HEK293 (cell line): ENCODE data around the gene NMNAT2.
A peak's percentile ranks its signal among the peaks of the same experiment; 100 is the strongest.

ENCODE experiments used
- HOXC10 ChIP-seq: sonication (generic); formaldehyde crosslinking; IDR thresholded peaks from 2 replicates; pipeline ENCODE4 v1.8.1; 2023; ENCODE audit warnings: mild to moderate bottlenecking, missing genetic modification reagents
- HOXD13 ChIP-seq: sonication (generic); formaldehyde crosslinking; IDR thresholded peaks from 2 replicates; pipeline ENCODE4 v1.8.0; 2022; ENCODE audit warnings: missing genetic modification reagents, borderline replicate concordance
- IKZF3 ChIP-seq: fragments of 450-650 bp; IDR thresholded peaks from 2 replicates; pipeline ENCODE4 v1.5.0; 2018; ENCODE audit warnings: missing biosample characterization, mild to moderate bottlenecking, missing genetic modification characterization, moderate library complexity
- KLF7 ChIP-seq: fragments of 450-650 bp; formaldehyde crosslinking; IDR thresholded peaks from 2 replicates; pipeline ENCODE4 v1.5.1; 2016; ENCODE audit warnings: missing biosample characterization, missing genetic modification characterization, borderline replicate concordance
- KLF8 ChIP-seq: fragments of 450-650 bp; formaldehyde crosslinking; IDR thresholded peaks from 2 replicates; pipeline ENCODE4 v1.5.1; 2016; ENCODE audit warnings: missing biosample characterization, missing genetic modification characterization
- OVOL3 ChIP-seq: fragments of 450-650 bp; formaldehyde crosslinking; IDR thresholded peaks from 2 replicates; pipeline ENCODE4 v1.5.1; 2016; ENCODE audit warnings: missing biosample characterization, missing genetic modification characterization
- SCRT1 ChIP-seq: fragments of 450-650 bp; formaldehyde crosslinking; IDR thresholded peaks from 2 replicates; pipeline ENCODE4 v1.5.1; 2016; ENCODE audit warnings: missing biosample characterization, missing genetic modification characterization, borderline replicate concordance
- SCRT2 ChIP-seq: fragments of 450-650 bp; formaldehyde crosslinking; IDR thresholded peaks from 2 replicates; pipeline ENCODE4 v1.5.1; 2016; ENCODE audit warnings: missing biosample characterization, missing genetic modification characterization
- WT1 ChIP-seq: fragments of 450-650 bp; formaldehyde crosslinking; IDR thresholded peaks from 2 replicates; pipeline ENCODE4 v1.5.1; 2016; ENCODE audit warnings: missing biosample characterization, missing genetic modification characterization
- ZBTB1 ChIP-seq: fragments of 450-650 bp; formaldehyde crosslinking; IDR thresholded peaks from 2 replicates; pipeline ENCODE4 v1.5.1; 2016; ENCODE audit warnings: missing biosample characterization, missing genetic modification characterization
- ZBTB48 ChIP-seq: fragments of 450-650 bp; formaldehyde crosslinking; IDR thresholded peaks from 2 replicates; pipeline ENCODE4 v1.5.1; 2016; ENCODE audit warnings: missing biosample characterization, missing genetic modification characterization
- ZFP41 ChIP-seq: fragments of 450-650 bp; formaldehyde crosslinking; IDR thresholded peaks from 2 replicates; pipeline ENCODE4 v1.5.1; 2016; ENCODE audit warnings: missing biosample characterization, missing genetic modification characterization, borderline replicate concordance
- ZNF114 ChIP-seq: fragments of 450-650 bp; formaldehyde crosslinking; IDR thresholded peaks from 2 replicates; pipeline ENCODE4 v1.5.0; 2017; ENCODE audit warnings: missing biosample characterization, missing genetic modification characterization
- ZNF19 ChIP-seq: fragments of 450-650 bp; formaldehyde crosslinking; IDR thresholded peaks from 2 replicates; pipeline ENCODE4; 2016; ENCODE audit warnings: missing biosample characterization, missing genetic modification characterization, low read depth
- ZNF214 ChIP-seq: fragments of 450-650 bp; formaldehyde crosslinking; IDR thresholded peaks from 2 replicates; pipeline ENCODE4 v1.5.1; 2017; ENCODE audit warnings: missing biosample characterization, mild to moderate bottlenecking, missing genetic modification characterization, borderline replicate concordance
- ZNF223 ChIP-seq: fragments of 450-650 bp; formaldehyde crosslinking; IDR thresholded peaks from 2 replicates; pipeline ENCODE4 v1.5.1; 2016; ENCODE audit warnings: missing biosample characterization, missing genetic modification characterization
- ZNF239 ChIP-seq: fragments of 450-650 bp; formaldehyde crosslinking; IDR thresholded peaks from 2 replicates; pipeline ENCODE4 v1.5.1; 2016; ENCODE audit warnings: missing biosample characterization, missing genetic modification characterization
- ZNF394 ChIP-seq: fragments of 450-650 bp; formaldehyde crosslinking; IDR thresholded peaks from 2 replicates; pipeline ENCODE4 v1.5.1; 2016; ENCODE audit warnings: missing biosample characterization, missing genetic modification characterization, mild to moderate bottlenecking, moderate library complexity, borderline replicate concordance
- ZNF510 ChIP-seq: fragments of 450-650 bp; formaldehyde crosslinking; IDR thresholded peaks from 2 replicates; pipeline ENCODE4 v1.5.1; 2018; ENCODE audit warnings: mild to moderate bottlenecking, missing genetic modification characterization, missing biosample characterization; ENCODE audit not compliant: insufficient replicate concordance
- ZNF514 ChIP-seq: fragments of 450-650 bp; formaldehyde crosslinking; IDR thresholded peaks from 2 replicates; pipeline ENCODE4 v1.5.1; 2016; ENCODE audit warnings: missing biosample characterization, missing genetic modification characterization
- ZNF529 ChIP-seq: fragments of 450-650 bp; formaldehyde crosslinking; IDR thresholded peaks from 2 replicates; pipeline ENCODE4 v1.5.1; 2017; ENCODE audit warnings: missing genetic modification characterization, missing biosample characterization; ENCODE audit not compliant: insufficient replicate concordance
- ZNF555 ChIP-seq: fragments of 450-650 bp; formaldehyde crosslinking; conservative IDR thresholded peaks from 2 replicates; pipeline ENCODE4 v1.5.1; 2017; ENCODE audit warnings: missing biosample characterization, mild to moderate bottlenecking, missing genetic modification characterization, inconsistent platforms
- ZNF561 ChIP-seq: fragments of 450-650 bp; IDR thresholded peaks from 2 replicates; pipeline ENCODE4 v1.5.1; 2018; ENCODE audit warnings: missing biosample characterization, missing genetic modification characterization, borderline replicate concordance
- ZNF571 ChIP-seq: fragments of 450-650 bp; formaldehyde crosslinking; IDR thresholded peaks from 2 replicates; pipeline ENCODE4 v1.5.0; 2017; ENCODE audit warnings: missing biosample characterization, missing genetic modification characterization
- ZNF600 ChIP-seq: fragments of 450-650 bp; formaldehyde crosslinking; IDR thresholded peaks from 2 replicates; pipeline ENCODE4 v1.5.1; 2016; ENCODE audit warnings: missing biosample characterization, missing genetic modification characterization
- ZNF624 ChIP-seq: fragments of 450-650 bp; formaldehyde crosslinking; IDR thresholded peaks from 2 replicates; pipeline ENCODE4 v1.5.1; 2017; ENCODE audit warnings: missing biosample characterization, missing genetic modification characterization
- ZNF626 ChIP-seq: fragments of 450-650 bp; sonication (Bioruptor Pico); formaldehyde crosslinking; IDR thresholded peaks from 2 replicates; pipeline ENCODE4 v1.5.1; 2018; ENCODE audit warnings: missing biosample characterization, missing genetic modification characterization, inconsistent platforms
- ZNF629 ChIP-seq: fragments of 450-650 bp; formaldehyde crosslinking; IDR thresholded peaks from 2 replicates; pipeline ENCODE4 v1.5.1; 2017; ENCODE audit warnings: missing biosample characterization, missing genetic modification characterization
- ZNF654 ChIP-seq: fragments of 450-650 bp; formaldehyde crosslinking; IDR thresholded peaks from 2 replicates; pipeline ENCODE4 v1.5.1; 2016; ENCODE audit warnings: low read depth, missing biosample characterization, missing genetic modification characterization
- ZNF660 ChIP-seq: fragments of 450-650 bp; IDR thresholded peaks from 2 replicates; pipeline ENCODE4 v1.5.1; 2018; ENCODE audit warnings: missing biosample characterization, mild to moderate bottlenecking, missing genetic modification characterization
- ZNF701 ChIP-seq: fragments of 450-650 bp; formaldehyde crosslinking; IDR thresholded peaks from 2 replicates; pipeline ENCODE4 v1.5.1; 2016; ENCODE audit warnings: missing biosample characterization, missing genetic modification characterization
- ZNF76 ChIP-seq: fragments of 450-650 bp; formaldehyde crosslinking; IDR thresholded peaks from 2 replicates; pipeline ENCODE4; 2016; ENCODE audit warnings: low read depth, missing biosample characterization, missing genetic modification characterization, borderline replicate concordance
- ZSCAN16 ChIP-seq: fragments of 450-650 bp; formaldehyde crosslinking; IDR thresholded peaks from 2 replicates; pipeline ENCODE4 v1.5.1; 2016; ENCODE audit warnings: missing biosample characterization, missing genetic modification characterization
- ZSCAN23 ChIP-seq: fragments of 450-650 bp; formaldehyde crosslinking; IDR thresholded peaks from 2 replicates; pipeline ENCODE4 v1.5.1; 2016; ENCODE audit warnings: missing biosample characterization, missing genetic modification characterization
- ZXDB ChIP-seq: fragments of 450-650 bp; formaldehyde crosslinking; IDR thresholded peaks from 2 replicates; pipeline ENCODE4 v1.5.1; 2016; ENCODE audit warnings: missing biosample characterization, missing genetic modification characterization
- TF ChIP-seq, protein P1 (sequence below): fragments of 450-650 bp; formaldehyde crosslinking; IDR thresholded peaks from 2 replicates; pipeline ENCODE4 v1.5.1; 2017; ENCODE audit warnings: missing biosample characterization, missing genetic modification characterization
- TF ChIP-seq, protein P2 (sequence below): fragments of 450-650 bp; formaldehyde crosslinking; IDR thresholded peaks from 2 replicates; pipeline ENCODE4 v1.5.1; 2016; ENCODE audit warnings: missing biosample characterization, missing genetic modification characterization
- TF ChIP-seq, protein P3 (sequence below): fragments of 450-650 bp; formaldehyde crosslinking; IDR thresholded peaks from 2 replicates; pipeline ENCODE4 v1.5.1; 2016; ENCODE audit warnings: missing biosample characterization, missing genetic modification characterization

Gene NMNAT2

DNA sequence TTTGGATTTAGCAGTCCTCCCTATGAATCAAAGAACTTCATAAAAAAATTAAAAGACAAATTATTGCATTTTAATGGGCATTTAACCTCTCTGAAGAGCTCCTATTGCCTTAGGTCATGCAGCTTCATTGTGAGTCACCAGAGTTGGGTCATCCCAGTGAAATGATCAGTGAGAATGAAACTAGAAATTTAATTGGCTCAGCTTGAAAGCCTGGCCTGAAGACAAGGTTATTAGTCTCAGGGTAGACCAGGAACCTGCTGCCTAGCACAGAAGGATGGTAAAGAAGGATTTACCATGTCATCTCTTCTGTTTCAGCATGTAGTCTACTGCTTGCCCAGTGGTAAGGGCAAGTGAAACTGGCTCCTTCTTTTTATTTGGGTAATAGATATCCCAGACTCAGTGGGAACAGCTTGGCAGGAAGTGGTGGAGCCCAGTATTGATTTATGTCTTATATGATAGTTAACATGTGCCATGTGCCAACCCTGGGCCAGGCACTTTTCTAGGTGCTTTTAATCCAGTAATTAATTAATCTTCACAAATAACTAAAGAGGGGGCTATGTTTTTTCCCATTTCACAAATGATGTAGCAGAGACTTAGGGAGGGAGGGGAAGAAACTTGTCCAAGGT is 208.5 kb downstream of the NMNAT2 start (continued):
- no peak for TF ChIP-seq ZNF214 (tag by site-specific recombination)
- no peak for TF ChIP-seq ZNF561
- TF ChIP-seq ZNF514 (tag by site-specific recombination) = no peak
- no peak for TF ChIP-seq SCRT1 (tag by site-specific recombination)
- no peak for TF ChIP-seq ZNF114 (tag by site-specific recombination)
- TF ChIP-seq ZNF654 = no peak
- no peak for TF ChIP-seq ZNF626 (tag by site-specific recombination)
- TF ChIP-seq ZBTB48 (tag by site-specific recombination) = 0 out of 2 replicates have a peak, but pooled peaks have one; percentile 9
- no peak for TF ChIP-seq SCRT2 (tag by site-specific recombination)
- TF ChIP-seq ZSCAN23 = no peak
- no peak for TF ChIP-seq OVOL3 (tag by site-specific recombination)
- no peak for TF ChIP-seq ZNF701 (tag by site-specific recombination)
- TF ChIP-seq ZBTB1 (tag by site-specific recombination) = no peak
- TF ChIP-seq ZNF19 (tag by site-specific recombination) = no peak
- TF ChIP-seq ZNF239 = no peak
- no peak for TF ChIP-seq ZNF555 (tag by site-specific recombination)
- TF ChIP-seq KLF8 = 0 out of 2 replicates have a peak, but pooled peaks have one; percentile 38
- peak; percentile 82; the same call in 1 of the 2 replicates for TF ChIP-seq ZNF660 (tag by site-specific recombination)
- no peak for TF ChIP-seq ZNF394 (tag by site-specific recombination)
- no peak for TF ChIP-seq ZNF571
- TF ChIP-seq ZNF600 (tag by site-specific recombination) = no peak
- TF ChIP-seq, protein P1, sequence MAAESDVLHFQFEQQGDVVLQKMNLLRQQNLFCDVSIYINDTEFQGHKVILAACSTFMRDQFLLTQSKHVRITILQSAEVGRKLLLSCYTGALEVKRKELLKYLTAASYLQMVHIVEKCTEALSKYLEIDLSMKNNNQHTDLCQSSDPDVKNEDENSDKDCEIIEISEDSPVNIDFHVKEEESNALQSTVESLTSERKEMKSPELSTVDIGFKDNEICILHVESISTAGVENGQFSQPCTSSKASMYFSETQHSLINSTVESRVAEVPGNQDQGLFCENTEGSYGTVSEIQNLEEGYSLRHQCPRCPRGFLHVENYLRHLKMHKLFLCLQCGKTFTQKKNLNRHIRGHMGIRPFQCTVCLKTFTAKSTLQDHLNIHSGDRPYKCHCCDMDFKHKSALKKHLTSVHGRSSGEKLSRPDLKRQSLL (tag by site-specific recombination) = no peak
- no peak for TF ChIP-seq IKZF3
- no peak for TF ChIP-seq ZFP41 (tag by site-specific recombination)
- no peak for TF ChIP-seq ZNF529 (tag by site-specific recombination)
- TF ChIP-seq ZNF629 (tag by site-specific recombination) = peak; percentile 76
- TF ChIP-seq ZSCAN16 (tag by site-specific recombination) = no peak
- no peak for TF ChIP-seq ZNF223
- TF ChIP-seq, protein P2, sequence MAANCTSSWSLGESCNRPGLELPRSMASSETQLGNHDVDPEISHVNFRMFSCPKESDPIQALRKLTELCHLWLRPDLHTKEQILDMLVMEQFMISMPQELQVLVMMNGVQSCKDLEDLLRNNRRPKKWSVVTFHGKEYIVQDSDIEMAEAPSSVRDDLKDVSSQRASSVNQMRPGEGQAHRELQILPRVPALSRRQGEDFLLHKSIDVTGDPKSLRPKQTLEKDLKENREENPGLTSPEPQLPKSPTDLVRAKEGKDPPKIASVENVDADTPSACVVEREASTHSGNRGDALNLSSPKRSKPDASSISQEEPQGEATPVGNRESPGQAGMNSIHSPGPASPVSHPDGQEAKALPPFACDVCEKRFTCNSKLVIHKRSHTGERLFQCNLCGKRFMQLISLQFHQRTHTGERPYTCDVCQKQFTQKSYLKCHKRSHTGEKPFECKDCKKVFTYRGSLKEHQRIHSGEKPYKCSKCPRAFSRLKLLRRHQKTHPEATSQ (tag by site-specific recombination) = no peak
- TF ChIP-seq ZNF624 = no peak
- TF ChIP-seq KLF7 = no peak
- no peak for TF ChIP-seq ZNF76 (tag by site-specific recombination)
- no peak for TF ChIP-seq WT1 (tag by site-specific recombination)
- TF ChIP-seq ZXDB (tag by site-specific recombination) = 0 out of 2 replicates have a peak, but pooled peaks have one; percentile 22
- no peak for TF ChIP-seq HOXD13 (CRISPR knock-in tag)
- TF ChIP-seq, protein P3, sequence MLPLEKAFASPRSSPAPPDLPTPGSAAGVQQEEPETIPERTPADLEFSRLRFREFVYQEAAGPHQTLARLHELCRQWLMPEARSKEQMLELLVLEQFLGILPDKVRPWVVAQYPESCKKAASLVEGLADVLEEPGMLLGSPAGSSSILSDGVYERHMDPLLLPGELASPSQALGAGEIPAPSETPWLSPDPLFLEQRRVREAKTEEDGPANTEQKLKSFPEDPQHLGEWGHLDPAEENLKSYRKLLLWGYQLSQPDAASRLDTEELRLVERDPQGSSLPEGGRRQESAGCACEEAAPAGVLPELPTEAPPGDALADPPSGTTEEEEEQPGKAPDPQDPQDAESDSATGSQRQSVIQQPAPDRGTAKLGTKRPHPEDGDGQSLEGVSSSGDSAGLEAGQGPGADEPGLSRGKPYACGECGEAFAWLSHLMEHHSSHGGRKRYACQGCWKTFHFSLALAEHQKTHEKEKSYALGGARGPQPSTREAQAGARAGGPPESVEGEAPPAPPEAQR (tag by site-specific recombination) = no peak
- TF ChIP-seq ZNF510 (tag by site-specific recombination) = no peak
- no peak for TF ChIP-seq HOXC10 (CRISPR knock-in tag)
